ENCODE data around the gene ZSWIM4. TPM values are rescaled to one million over a fixed set of nuclear protein-coding genes. Genes with fewer than 3 reads are reported as not detected.
A peak's percentile ranks its signal among the peaks of the same experiment; 100 is the strongest.

Gene ZSWIM4
- total and polyA plus RNA-seq, 2 of the 4 experiments (the other 2 are of a cell fraction), result 2.2 to 6.2 TPM

DNA sequence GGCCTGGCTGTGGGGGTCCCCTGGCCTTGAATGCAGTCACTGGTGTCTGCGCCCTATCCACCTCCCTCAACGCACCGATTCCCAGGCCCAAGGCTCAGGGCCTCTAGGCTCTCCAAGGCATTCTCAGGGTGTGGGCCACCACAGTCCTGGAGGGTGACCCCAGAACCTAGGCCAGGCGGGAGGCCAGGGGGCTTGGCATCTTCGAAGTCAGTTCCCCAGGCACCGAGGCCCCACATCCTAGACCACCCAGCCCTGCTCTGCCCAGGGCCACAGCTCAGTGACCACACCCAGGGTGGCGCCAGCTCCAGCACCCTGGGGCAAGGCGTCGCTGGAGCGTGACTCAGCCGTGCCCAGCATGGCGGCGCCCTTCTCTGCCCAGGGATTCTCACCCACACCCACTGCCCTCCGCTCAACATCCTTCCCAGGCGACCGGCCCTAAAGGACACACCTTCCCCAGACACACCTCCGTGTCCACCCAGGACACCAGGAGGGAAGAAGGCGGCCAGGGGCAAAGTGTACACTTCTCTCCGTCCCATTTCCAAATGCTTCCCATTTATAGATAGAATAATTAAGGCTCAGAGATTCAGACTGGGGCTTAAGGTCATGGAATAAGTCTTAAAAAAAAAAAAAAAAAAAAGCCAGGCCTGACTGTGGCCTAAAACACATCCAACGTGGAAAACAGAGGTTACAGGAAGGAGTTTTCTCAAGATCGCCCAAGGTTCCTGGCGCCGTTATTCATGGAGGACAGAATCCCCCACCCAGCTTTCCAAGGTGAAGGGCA lies 45.3 kb downstream of the ZSWIM4 start:
- ATAC-seq (ENCODE audit: low read depth) (peak; percentile 2; the same call in 1 of the 2 replicates), DNase-seq (no peak)
- peaks cover 24% of the 10 kb centered on the region for H3K36me3 ChIP-seq (ENCODE audit: control insufficient read depth, insufficient read depth, low read length)
- intact Hi-C loops (cut with micrococcal nuclease) (no loop called here), in situ Hi-C loops (cut with MboI; ENCODE audit: low sequenced_read_pairs) (loop anchor here (10.0 to 25.0 kb wide), 2 partner anchors 686 to 1053 kb away; partner anchors contain the start of genes HOOK2, IER2, JUNB and STX10), dilution Hi-C loops (cut with HindIII; ENCODE audit: low sequenced_read_pairs, unreplicated experiment) (no loop called here)
- peak overlapping the region; percentile 95 for H2AK5ac ChIP-seq (ENCODE audit: low read depth, low read length)
- peak overlapping the region; percentile 96 for H3K4ac ChIP-seq (ENCODE audit: low read depth, low read length)
- peak overlapping the region; percentile 41; the same call in 1 of the 2 replicates for H4K5ac ChIP-seq (ENCODE audit: low read depth, low read length)
- no peak overlapping the region for H2BK15ac ChIP-seq (ENCODE audit: low read depth, low read length)
- peak overlapping the region; percentile 98 for H3K9ac ChIP-seq (ENCODE audit: low read depth, low read length)
- peak overlapping the region; percentile 91 for H4K91ac ChIP-seq (ENCODE audit: insufficient read depth, low read depth, low read length)
- H4K8ac ChIP-seq (ENCODE audit: low read depth in 2 of 2, low read length in 2 of 2), result peak overlapping the region; percentile 68 to 72
- ChIA-PET POLR2A (ENCODE audit: unreplicated experiment) (interaction anchor here (0.5 to 1.4 kb wide), 5 partner anchors 7 to 937 kb away, joined by 3 to 9 read pairs (median 5); partner anchors contain the start of gene PKN1), CTCF (interaction anchor here (1.9 kb wide), 1 partner anchor 22 kb away, joined by 13 read pairs; no protein-coding TSS in a partner anchor)
- peak overlapping the region; percentile 88 for H2BK5ac ChIP-seq (ENCODE audit: low read depth, low read length, poor library complexity, severe bottlenecking)
- peak overlapping the region; percentile 95 for H3K4me2 ChIP-seq (ENCODE audit: low read depth, low read length)
- 23% methylated on average over 10 of the region's 23 CpGs; no CpG with 5 or more reads in 1 of the 2 experiments for WGBS, 2 experiments (ENCODE audit: extremely low coverage in 2 of 2, insufficient read length in 1 of 2)
- H3K79me1 ChIP-seq (ENCODE audit: low read depth in 1 of 2, low read length in 2 of 2), result peaks cover 12 to 41% of the 10 kb centered on the region in 2 experiments
- peak overlapping the region; percentile 95 for H3K23ac ChIP-seq (ENCODE audit: low read depth, low read length)
- peak overlapping the region; percentile 97 for H3K27ac ChIP-seq (ENCODE audit: insufficient read depth, low read length)
- peak overlapping the region; percentile 84 for H2AK9ac ChIP-seq (replicated peaks; ENCODE audit: low read depth, low read length, poor library complexity)
- peak overlapping the region; percentile 93 for H3K14ac ChIP-seq (replicated peaks; ENCODE audit: low read depth, low read length)
- H3K4me3 ChIP-seq (ENCODE audit: insufficient read depth, low read depth, low read length), result peak overlapping the region; percentile 95
- H3K56ac ChIP-seq (ENCODE audit: extremely low read depth, insufficient read depth, low read length), result peak overlapping the region; percentile 77
- H3K27me3 ChIP-seq (ENCODE audit: control insufficient read depth, insufficient read depth, low read length), result no peaks in the 10 kb centered on the region
- peak overlapping the region; percentile 16; the same call in 1 of the 2 replicates for H2BK20ac ChIP-seq (ENCODE audit: low read depth, low read length)
- peak overlapping the region; percentile 24 for H2AFZ ChIP-seq (replicated peaks; ENCODE audit: low read length, poor library complexity)
- TF ChIP-seq MAZ (IDR thresholded peaks at IDR 0.05; ENCODE audit: borderline replicate concordance, low read depth, low read length) (0 out of 2 replicates have a peak, but pooled peaks have one; percentile 37), RCOR1 (IDR thresholded peaks at IDR 0.05; ENCODE audit: insufficient replicate concordance, low read length) (no peak), CEBPB (IDR thresholded peaks at IDR 0.05; ENCODE audit: low read depth, low read length) (no peak), MXI1 (IDR thresholded peaks at IDR 0.05; ENCODE audit: borderline replicate concordance, low read depth, low read length) (0 out of 2 replicates have a peak, but pooled peaks have one; percentile 21), CHD1 (IDR thresholded peaks at IDR 0.05; ENCODE audit: low read depth, low read length) (peak; percentile 98; the same call in 1 of the 2 replicates), NFE2L2 (IDR thresholded peaks at IDR 0.05; ENCODE audit: low read depth, low read length) (no peak), RAD21 (IDR thresholded peaks at IDR 0.05; ENCODE audit: low read length) (no peak), POLR2A (IDR thresholded peaks at IDR 0.05; ENCODE audit: low read depth, low read length) (peak; percentile 81), BHLHE40 (IDR thresholded peaks at IDR 0.05; ENCODE audit: low read depth, low read length) (no peak; the same call in 1 of the 2 replicates)
- TF ChIP-seq, protein P1, sequence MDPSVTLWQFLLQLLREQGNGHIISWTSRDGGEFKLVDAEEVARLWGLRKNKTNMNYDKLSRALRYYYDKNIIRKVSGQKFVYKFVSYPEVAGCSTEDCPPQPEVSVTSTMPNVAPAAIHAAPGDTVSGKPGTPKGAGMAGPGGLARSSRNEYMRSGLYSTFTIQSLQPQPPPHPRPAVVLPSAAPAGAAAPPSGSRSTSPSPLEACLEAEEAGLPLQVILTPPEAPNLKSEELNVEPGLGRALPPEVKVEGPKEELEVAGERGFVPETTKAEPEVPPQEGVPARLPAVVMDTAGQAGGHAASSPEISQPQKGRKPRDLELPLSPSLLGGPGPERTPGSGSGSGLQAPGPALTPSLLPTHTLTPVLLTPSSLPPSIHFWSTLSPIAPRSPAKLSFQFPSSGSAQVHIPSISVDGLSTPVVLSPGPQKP (IDR thresholded peaks at IDR 0.05; ENCODE audit: borderline replicate concordance, low read depth, low read length), result no peak
- H3K4me1 ChIP-seq (ENCODE audit: control insufficient read depth, insufficient read depth, low read length), result peaks cover 34% of the 10 kb centered on the region
- no peaks in the 10 kb centered on the region for H3K9me1 ChIP-seq (ENCODE audit: insufficient read depth, low read length)
- peak overlapping the region; percentile 67 for H3K18ac ChIP-seq (ENCODE audit: low read depth, low read length)
- H3K9me3 ChIP-seq (ENCODE audit: control insufficient read depth, insufficient read depth, low read length), result no peaks in the 10 kb centered on the region
- H4K20me1 ChIP-seq (ENCODE audit: insufficient read depth, low read length), result peaks cover 70% of the 10 kb centered on the region
- BruUV-seq (replicated peaks), result no TSS peak
- H2BK120ac ChIP-seq (ENCODE audit: low read depth, low read length), result peak overlapping the region; percentile 69; the same call in 1 of the 2 replicates
